IPS-NIHi11 (cell line): ENCODE measurements around the gene HOXA6.

Experiments used
- DNase-seq: peaks from one replicate; pipeline ENCODE4 v3.0.0; 2012; ENCODE audit warnings: mixed read lengths, low spot score

Gene HOXA6

DNA sequence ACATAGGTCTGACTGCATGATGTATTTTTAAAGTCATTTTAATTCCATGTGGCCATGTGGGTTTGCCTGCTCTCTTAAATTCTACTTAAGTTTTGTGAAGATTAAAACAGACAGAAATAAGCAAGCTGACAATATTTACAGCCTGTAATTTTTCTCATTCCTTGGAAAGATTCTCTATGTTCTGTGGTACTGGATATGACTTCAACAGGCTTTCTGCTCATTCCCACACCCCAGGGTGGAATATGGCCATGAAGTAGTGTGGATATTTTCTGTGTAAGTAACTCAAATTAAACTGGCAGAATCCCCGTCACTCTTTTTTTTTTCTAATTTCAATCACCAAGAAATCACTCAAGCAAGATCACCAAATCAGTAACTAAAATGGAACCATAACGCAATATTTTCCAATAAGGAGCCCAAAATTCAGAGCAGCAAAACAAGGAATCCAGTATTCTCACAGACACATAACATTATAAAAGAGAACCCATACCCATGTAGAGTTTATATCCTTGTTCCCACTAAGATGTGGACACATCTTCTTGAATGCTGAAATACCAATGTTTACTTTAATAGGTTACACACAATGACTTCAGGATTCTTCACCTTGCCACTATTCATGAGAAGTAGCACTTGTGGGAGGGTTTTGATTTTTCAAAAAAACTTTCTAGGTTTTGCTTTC is 9.8 kb downstream of the HOXA6 start:
- DNase-seq, result no peak

DNA sequence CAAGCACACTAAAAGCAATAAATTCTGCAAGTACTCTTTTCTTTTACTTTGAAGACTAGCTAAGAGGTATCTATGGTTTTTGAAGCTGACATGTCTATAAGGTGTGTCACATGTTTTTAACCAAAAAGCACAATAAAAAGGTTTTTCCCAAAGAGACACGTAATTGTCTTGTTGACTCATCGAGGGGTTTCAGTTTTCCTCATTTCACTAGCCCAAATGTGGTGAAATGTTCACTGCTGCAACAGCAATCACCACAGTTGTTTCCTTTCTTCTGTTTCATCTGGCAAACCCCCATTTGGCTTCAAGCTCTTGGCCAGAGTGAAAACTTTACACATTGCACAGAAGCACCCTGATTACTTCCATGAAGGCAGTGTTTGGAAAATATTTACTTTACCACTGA is 13.2 kb downstream of the HOXA6 start:
- DNase-seq, result no peak

DNA sequence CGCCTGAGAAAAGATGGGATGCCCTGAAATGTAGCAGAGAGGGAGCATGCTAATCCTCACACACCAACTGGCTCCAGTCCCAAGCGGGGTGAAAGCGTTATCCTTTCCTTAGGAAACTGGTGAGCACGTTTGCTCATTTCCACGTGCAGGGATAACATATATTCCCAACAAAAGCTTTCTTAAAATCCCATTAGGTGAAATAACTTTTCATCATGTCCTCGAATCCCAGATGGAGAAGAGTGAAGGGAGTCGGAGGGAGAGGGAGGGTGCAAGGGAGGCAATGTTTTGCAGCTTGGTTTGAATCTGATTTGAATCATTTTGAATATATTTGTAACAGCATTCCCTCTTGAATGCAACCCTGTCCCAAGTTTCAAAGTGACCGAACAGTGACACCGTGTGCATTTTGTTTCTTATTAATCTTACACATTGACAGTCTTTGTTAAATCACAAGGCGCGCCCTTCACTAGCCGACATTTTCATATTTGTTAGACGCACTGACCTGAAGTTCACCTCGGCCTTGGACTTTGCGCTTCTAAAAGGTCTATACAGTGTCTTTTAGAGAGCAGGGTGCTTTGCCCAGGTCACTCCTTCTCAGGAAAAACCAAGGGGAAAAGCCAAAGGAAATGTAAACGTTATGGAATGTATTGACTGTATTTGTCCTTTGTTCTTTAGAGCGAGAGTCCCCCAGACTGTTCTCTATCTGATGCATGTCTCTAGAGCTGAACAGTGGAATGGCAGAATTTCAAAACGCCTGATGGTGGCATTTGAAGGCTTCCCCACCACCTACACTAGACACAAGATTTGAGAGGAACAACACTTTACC is 14.0 kb downstream of the HOXA6 start:
- DNase-seq, result no peak

DNA sequence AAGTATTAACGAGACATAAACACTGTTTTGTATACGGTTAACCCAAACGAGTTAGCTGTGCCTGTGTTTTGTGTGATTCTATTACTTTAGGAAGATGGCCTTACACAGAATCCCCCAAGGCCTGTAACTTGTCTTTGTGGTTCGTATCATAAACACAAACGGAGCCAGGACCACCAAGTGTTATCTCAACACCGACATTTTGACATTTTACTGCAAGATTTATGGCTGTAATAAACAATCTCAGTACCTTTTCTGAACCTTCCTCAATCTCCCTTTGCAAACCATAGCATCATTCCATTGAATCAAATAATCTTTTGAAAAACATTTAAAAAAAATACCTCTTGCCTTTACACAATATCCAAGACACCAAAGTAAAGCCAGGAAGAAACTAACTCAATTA is 14.6 kb downstream of the HOXA6 start:
- DNase-seq, result no peak

DNA sequence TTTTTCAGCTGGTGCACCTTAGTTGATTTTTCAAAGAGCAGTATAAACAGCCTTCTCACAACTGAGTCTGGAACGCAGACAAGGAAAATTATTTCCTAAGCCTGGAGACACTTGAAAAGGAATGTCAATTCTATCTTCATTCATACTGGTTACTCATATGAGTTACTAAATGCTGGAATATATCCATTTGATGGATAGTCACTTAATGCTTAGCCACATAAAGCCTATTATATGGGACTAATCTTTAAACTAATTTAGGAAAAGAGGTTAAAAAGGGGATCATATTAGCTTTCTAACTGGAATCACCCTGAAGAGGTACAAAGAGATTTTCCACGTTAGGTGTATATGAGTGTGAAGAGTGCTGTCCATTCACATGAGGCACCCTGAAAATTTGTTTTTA is 15.4 kb downstream of the HOXA6 start:
- DNase-seq, result no peak

DNA sequence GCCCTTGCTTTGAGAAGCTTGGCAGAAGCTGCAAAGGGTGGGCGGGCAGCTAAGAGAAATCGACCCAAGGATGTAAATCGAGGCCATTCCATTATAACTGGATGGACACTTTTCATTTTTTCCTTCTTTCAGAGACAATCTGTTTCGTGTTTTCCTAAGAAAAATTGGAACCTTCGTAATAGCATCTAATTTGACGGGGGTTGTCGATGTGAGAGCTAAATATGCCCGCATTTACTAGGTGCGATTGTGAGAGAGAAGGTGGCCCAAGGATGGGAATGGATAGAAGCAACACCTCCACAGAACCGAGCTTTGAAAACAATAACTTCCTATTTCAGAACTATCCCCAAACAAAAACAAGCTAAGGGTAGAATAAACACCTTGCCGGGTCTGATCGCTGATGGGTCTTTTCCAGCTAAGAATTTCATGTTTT is 16.2 kb downstream of the HOXA6 start:
- DNase-seq, result no peak

DNA sequence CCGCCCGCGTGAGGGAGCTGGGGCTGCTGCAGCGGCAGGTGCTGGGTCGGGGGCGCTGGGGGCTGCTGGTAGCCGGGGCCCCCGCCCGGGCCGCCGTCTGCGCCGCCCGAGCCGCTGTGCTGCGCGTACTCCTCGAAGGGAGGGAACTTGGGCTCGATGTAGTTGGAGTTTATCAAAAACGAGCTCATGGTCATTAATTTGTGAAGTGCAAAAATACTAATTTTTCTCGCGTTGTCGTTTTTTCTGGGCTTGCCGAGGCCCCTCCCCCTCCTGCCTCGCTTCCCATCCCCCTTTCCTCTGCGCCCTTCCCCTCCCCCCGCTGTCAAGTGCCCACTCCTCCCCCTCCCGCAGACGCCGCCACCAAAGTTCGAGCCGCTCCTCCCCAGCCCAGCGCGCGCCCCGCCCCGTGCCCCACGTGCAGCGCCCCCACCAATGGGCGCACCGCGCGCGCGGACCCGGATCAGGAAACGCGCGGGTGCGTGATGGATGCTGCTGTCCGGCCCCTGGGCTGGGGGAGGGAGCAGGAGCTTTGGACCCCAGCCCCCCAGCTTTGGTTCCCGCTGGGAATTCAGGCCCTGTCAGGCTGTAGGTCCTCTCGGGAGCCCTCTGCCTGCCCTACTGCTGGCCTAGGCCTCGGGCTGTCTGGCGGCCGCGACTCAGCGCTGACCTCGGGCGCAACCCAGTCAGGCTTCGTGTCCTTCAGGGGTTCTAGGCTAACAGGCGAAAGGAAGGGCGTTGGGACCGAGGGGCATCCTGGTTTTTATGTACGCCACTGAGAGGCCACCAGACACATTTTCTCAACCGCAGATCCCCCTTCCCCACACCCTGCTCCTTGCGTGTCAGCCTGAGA is 16.8 kb downstream of the HOXA6 start, which contains the start of gene HOXA4:
Gene HOXA4 (minus strand): TSS at position 218 of the 850 bp plus-strand sequence. CDS start 24 bp downstream, at position 194.
- peak; percentile 84 for DNase-seq

DNA sequence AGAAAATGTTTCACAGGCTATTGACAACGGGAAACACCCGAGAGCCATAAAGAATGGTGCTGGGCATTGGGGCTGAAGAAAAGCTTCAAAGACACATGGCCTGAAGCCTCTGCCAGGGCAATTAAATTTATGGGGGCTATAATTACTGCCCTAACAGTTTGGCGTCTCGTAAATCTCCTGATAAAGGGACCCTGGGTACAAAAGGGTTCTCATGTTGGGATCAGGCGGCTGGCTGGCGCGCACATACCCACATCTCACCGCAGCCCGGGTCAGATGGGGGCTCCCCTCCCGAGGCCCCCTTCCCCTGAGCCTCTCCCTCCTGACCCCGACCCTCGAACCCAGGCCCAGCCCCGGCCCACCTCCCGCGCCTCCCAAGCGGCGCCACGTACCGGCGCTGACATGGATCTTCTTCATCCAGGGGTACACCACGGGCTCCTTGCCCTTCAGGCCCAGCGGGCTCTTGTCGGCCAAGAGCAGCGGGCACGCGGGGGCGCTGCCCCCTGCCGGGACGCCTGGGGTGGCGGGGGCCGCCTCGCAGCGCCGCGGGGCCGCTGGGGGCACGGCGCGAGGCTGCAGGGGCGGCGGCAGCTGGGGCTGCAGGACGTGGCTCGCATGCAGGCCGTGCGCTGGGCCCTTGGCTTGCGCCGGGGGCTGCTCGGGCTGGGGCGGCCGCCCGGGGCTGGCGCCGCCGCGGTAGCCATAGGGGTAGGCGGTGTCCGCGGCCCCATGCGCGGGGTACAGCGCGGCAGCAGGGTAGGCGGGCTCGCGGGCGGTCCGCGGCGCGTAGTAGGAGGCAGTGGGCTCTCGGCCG is 17.6 kb downstream of the HOXA6 start:
- no peak for DNase-seq

DNA sequence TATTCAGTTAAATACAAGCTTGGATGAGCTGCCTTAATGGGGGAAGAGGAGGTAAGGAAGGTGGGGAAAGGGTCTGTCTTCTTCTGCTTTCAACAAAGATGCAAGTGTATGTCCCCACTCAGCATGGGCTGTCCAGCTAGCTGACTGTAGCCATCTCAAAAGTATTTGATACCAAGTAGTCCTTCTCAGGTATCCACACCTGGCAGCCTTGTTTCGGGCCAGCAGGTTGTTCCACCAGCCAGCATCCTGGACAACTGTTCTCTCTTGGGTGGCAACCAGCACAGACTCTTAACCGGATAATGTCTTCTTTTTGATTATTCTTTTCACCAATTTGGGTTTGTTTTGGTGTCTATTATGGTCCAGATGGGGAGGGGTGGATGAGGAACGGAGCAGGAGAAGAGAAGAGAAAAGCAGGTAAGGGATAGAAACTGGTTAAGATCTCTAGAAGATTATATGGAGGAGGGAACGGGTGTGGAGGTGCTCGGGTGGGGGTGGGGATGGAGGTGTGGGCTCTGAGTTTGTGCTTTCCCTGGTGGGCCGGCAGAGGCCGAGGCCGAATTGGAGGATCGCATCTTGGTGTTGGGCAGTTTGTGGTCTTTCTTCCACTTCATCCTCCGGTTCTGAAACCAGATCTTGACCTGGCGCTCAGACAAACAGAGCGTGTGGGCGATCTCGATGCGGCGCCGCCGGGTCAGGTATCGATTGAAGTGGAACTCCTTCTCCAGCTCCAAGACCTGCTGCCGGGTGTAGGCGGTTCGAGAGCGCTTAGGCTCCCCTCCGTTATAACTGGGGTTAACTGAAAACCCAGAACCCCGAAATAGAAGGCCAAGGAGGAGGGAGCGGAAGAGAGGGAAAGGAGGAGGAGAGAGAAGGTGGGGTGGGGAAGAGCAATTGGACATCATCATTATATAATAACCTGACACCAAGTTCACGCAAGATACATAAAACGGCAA is 18.5 kb downstream of the HOXA6 start:
- DNase-seq, result no peak

DNA sequence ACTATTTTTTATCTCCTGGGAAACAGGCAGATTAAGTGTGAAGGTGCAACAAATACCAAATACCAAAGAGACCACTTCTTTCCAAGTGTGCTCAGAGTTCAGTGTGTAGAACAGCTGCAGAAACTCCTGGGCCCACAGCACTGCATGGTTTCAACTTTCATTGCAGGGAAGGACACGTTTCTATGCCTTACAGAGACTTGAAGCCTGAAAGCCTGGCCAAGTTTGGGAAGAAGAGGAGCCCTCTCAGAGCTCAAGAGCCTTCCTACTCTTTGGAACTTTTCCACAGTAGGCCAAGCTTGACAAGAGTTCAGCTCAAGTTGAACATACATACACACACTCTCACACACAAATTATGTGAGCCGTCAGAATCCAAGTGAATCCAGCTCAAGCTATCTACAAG is 19.5 kb downstream of the HOXA6 start:
- DNase-seq, result no peak

DNA sequence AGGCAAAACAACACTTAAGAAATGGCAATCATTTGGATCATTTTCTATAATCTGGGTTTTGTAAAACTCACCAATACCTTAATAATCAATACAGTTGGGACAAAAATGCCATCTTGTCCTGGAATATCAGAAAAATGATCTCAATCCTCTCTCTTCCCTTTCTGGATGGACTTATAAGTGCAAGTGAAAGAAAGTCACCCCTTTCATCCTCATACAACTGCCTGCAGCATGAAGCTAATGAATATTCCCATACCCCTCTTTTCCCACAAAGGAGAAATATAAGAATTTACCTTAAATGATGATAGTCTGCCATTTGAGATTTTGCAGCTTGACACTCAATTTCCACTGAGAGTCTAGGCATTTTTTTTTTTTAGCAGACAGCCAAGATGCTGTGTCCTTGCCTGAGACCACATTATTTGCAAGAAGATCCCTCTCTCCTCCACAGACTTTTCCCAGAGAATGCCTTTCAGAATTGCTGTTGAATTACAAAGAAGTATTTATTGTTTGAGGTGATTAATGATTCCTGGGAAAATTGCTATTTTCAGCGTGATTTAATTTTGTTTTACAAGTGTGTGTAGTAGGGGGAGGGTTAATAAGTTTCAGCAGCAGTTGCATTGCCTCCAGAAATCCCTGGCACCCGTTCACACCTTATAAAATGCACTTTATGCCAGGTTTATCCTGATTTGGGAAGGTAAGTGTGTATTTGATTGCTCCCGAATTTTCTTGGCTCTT is 20.8 kb downstream of the HOXA6 start:
- no peak for DNase-seq

DNA sequence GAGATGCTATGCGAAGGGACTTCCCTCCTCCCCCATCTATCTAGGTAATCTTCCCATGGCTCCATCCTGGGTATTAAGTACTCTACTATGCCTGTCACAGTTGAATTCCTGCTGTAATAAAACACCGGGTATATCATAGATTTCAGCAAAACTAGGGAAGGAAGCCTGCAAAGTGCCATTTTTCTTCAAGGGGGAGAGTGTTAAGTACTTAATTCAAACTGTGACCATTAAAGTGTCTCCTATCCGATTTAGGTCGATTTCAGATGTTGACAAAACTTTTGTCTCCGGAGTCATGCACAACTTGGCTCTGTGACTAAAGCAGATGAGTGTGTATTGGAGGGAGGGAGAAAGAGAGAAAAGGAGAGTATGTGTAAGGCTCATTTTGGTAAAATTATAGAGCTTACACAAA is 21.6 kb downstream of the HOXA6 start:
- no peak for DNase-seq

DNA sequence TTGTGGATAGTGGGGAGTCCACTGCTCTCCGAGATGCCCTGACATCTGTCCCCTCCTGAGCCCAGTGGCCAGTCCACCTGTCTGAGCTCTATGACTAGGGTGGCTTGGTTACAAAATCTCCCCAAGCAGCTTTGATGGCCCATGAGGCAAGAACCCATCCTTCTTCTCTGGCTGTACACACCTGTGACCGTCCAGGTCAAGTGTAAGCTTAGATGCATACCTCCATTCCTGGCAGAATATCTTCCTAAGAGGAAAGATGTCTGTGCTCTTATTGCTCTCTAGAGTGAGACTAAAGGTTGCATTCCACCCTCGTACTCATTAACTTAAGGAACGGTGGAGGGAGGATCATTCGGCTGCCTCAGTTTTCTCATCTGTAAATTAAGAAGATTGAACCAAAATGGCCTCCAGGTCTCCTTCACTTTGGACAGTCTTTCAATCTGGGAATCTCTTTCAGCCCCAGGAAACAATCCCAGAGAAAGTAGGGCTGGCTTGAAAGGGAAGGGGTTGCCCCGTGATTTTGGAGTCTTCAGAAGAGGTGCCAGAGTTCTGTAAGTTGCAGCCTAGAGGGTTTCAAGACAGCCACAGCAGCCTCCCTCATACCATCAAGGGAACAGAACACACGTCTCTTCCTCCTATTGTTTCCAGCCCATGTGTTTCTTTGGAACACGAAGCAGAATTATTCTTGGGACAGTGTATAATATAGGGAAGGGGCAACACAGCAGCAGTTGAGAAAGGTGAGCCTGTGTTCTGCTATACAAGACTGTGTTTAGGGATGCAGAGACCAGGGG is 22.5 kb downstream of the HOXA6 start:
- no peak for DNase-seq

DNA sequence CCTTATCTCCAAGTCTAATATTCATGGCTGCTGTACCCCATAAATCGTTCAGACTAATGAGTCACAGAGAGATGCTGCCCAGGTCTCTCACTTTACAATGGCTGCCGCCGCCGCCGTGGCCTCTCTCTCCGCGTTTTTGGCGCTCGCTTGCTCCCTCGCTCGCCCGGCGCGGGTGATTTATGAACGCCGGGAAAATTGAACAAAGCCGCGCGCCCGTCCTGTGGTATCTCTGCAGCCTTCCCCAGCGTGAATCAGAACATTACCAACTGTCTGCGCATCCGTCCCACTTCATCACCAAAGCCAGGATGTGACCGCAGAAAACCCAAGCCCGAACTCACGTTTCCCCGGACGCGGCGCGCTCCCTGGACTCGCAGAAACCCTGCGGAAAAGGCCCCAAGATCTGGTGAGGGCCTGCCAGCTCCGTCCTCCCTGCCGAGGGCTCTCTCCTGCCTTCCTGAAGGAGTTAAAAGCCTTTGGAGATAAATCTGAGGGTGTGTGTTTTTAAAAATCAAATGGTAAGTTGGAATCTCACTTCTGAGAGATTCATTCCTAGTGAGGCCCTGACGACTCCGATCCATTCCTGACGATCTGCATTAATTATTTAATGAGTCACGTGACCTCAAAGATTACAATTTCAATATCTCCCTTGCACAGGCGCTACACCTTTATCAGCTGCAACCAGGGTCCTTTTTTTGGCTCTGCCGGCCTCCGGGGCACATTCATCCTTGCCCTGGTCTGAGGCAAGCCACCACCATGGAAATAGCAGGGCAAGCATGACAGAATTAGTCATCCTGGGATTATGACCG is 23.3 kb downstream of the HOXA6 start:
- DNase-seq, result no peak

DNA sequence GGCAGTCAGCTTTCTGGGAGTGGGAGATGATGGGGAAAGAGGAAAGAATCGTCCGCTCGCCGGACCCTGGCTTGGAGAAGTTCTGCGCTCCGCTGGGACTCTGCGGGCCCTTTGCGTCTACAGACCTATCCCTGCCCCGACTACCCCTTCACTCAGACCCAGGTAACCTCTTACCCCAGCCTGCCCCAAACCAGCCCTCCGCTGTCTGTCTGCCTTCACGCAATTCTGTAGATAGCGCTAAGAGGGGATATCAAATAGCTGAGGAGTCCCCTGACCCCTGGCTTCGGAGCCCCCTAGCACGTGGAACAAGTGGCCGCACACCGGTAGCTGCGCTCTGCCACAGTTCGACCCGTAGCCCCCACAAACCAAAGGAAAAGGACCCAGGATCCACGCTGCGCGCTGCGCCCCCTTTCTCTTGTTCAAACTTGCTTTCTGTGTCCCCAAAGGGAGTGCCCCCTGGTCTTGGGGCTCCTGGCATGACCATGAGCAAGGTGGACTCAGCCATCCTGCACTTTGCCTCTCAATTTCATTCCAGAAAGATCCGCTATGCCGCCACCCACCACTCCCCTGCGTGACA is 24.0 kb downstream of the HOXA6 start:
- no peak for DNase-seq

DNA sequence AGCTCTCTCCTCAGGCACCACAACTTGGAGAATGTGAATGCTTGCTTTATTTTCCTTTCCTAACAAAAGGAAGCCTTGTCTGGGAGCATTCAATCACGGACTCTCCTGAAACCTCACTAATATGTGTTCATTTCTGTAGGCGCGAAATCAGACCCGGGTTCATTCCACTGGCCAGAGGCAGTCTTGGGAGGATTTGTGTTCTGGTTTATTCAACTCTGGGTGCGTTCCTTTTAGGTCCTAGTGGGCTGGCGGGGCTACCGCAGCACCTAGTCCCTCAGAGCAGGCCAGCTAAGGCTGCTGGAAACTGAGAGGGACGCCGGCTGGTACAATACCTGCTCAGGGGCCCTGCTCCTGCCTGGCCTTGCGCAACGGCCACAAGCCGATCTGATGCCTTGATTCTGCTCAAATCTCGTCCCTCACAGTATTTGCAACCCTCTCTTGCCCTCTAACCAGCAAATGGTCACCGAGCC is 24.5 kb downstream of the HOXA6 start:
- DNase-seq, result no peak

DNA sequence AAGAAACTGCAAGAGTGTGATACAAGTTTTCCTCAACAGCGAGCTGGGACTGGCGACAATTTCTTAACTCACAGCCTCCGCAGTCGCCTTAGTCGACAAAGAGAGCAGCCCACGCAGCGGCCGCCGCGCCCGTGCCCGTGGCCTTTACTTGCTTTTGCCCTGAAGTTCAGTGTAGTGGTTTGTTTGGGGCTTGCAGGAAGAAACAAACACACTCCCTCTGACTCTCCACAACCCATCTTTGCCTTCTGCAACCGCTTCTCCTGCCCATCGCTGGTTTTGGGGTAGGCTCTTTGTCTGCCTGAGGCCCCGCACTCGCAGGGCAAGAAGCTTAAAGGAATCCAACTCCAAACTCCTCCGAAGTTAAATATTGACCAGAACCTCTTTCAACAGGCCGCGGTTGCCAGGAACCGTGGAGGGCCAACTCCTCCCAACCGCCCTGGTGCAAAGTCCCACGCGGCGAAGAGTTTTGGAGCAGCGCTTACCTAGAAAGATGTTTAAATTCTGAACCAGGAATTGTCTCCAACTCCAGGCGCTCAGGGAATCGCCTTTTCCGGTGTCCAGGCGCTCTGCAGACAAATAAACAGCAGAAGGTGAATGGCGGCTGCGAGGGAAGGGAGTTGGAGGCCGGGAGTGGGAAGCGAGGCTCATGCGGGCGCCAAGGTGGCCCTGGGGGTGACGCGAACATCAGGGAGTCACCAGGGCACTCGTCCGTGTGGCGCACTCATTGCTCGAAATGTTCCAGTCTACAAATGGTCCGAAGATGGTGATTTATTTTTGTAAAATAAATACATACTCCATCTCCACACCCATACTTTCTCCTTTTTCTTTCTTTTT is 25.3 kb downstream of the HOXA6 start:
- no peak for DNase-seq
